COLO829 (cell line): ENCODE measurements around the gene TTLL9.

Experiments used
- DNase-seq: peaks from one replicate; pipeline ENCODE4 v3.0.0; 2012; ENCODE audit warnings: low spot score

Gene TTLL9

GRCh38 chr20:31836853-31837608, 33.4 kb upstream of the TTLL9 start:
- no peak for DNase-seq

- no peak for DNase-seq
These were observed 32.5 kb upstream of the TTLL9 start for GRCh38 chr20:31837896-31838397.

GRCh38 chr20:31838646-31839292, 31.7 kb upstream of the TTLL9 start:
- no peak for DNase-seq

- no peak for DNase-seq
These were observed 30.5 kb upstream of the TTLL9 start for GRCh38 chr20:31839782-31840487.

- DNase-seq: no peak
These were observed 29.3 kb upstream of the TTLL9 start for GRCh38 chr20:31840906-31841816.

DNA sequence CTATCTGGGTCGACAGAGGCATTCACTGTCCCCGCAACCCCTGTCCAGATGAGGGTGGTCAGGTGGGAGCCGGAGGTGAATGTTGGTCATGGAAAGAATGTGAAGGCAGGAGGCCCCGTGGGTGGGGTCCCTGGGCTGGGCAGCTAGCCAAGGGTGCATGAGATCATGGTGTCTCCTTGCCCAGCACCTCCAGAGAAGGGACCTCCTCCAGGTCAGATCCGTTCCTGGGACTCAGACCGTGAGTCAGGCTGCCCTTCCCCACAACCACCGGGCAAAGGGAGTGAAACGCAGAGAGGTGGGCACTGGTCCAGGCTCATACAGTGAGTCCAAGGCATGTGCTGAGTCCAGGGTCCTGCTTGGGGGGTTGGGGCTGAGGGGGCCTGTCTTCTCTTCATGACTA, 28.5 kb upstream of the TTLL9 start:
- DNase-seq: no peak

GRCh38 chr20:31842471-31843157, 27.8 kb upstream of the TTLL9 start:
- no peak for DNase-seq

- DNase-seq: no peak
These were observed 27.1 kb upstream of the TTLL9 start for GRCh38 chr20:31843288-31843687.

DNA sequence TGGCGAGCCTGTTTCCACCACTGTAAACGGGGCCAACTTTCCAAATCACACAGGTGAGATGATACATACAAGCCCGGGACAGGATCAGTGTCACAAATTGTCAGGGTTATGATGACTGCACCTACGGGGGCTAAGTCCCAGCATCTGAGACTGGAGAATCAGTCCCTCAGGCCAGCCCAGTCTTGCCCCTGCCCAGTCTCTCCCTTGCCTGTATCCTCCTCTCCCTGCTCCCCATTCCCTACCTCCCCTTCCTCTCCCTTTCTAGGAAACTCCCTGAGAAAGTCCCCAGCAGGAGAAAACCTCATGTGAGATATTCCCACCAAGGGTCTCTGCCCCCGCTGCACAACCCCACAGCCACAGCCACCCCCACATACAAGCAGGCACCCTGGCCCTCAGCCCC, 26.6 kb upstream of the TTLL9 start:
- no peak for DNase-seq

- DNase-seq: no peak
These were observed 25.6 kb upstream of the TTLL9 start for GRCh38 chr20:31844737-31845299.

DNA sequence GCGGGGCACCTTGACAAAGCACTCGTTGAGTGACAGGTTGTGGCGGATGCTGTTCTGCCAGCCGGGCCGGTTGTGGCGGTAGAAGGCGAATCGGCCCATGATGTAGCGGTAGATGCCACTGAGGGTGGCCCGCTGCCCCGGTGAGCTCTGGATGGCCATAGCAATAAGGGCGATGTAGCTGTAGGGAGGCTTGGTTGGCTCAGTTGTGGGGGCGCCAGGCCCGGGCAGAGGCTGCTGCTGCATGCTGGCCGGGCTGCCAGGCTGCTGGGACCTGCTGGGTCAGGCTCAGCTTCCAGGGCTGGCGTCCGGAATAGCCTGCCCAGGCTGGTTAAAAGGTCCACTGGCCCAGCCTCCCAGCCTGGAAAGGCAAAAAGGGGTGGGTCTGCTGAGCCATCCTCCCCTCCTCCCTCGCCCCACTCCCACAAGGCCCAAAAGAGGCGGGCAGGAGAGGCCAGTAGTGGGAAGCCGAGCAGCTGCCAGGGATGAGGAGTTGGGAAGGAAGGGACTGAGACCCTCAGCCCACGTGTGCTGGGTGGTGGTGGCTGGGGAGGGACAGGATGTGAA, 25.1 kb upstream of the TTLL9 start, which contains the start of gene FOXS1:
Gene FOXS1, minus strand, starts transcription at position 305 of the 564 bp plus-strand sequence. Its CDS starts 62 bp downstream, at position 243.
- DNase-seq: no peak

DNA sequence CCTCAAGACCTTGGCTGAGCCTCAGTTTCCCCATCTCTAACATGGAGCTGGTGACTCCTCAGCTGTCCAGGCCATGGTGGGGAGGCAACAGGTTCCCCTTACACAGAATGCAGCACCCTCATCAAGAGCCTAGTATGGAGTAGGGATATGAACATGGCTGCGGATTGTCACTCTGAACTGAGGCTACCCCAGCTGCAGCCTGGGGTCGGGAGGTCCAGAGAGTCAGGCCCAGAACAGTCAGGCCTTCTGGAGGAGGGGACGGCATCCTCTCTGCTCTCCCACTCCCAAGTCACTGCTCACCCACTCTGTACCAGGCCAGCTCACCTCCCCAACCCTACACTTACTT, 23.7 kb upstream of the TTLL9 start:
- no peak for DNase-seq

GRCh38 chr20:31848088-31848999, 22.1 kb upstream of the TTLL9 start:
- no peak for DNase-seq

DNA sequence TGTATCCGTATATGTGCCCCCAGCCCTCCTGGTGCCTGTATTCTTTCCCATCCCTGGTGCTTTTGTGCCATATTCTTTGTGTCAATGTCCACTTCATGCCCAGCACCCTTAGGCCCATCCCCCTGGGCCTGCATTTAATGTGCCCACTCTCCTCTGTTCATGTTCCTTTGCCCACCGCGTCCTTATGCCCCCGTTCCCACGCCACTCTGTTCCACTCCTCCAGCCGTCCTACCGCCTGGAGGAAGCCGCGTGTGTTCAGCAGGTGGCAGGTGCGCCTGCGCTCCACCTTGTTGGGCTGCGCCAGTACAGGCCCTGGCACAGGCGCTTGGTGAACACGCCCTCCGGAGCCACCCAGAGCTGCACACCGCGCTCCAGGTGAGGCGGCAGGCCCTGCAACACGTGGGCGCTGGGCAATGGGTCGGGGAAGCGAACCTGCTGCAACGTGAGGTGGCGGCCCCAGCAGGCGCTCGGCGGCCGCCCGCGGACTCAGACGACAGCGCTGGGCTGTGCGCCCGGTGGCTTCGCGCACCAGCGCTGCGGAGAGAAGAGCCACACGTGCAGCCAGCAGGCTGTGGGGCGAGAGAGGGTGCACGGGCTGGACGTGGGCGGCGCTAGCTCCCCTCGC, 21.0 kb upstream of the TTLL9 start:
- no peak for DNase-seq

DNA sequence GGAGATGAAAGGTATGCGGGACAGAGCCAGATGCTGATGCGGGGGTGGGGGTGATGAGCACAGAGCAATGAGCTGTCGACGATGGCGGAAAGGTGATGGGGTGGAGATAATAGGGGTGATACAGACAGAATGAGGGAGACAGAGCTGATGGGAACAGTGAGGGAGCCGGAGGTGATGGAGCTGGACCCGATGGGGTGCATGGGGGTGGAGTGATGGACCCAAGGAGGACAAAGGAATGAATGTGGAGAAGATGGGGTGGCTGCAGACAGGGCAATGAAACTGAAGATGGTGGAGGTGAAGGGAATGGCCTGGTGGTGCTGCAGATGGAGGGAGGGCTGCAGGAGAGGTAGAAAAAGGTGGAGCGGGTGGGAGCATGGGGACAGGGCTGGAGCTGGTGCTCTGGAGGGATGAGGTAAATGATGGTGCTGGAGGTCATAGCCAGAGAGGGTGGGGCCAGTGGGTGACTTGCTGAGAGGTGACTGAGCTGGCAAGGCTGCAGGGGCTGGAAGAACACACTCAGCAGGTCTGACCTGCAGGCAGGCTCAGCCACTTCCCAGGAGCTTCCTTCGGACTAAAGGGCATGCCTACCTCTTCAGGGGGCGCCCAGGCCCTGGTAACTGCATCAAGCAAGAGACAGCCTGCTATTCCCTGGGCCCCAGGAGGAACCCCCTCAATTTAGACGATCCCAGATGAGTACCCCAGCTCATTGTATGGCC, 19.0 kb upstream of the TTLL9 start:
- no peak for DNase-seq

DNA sequence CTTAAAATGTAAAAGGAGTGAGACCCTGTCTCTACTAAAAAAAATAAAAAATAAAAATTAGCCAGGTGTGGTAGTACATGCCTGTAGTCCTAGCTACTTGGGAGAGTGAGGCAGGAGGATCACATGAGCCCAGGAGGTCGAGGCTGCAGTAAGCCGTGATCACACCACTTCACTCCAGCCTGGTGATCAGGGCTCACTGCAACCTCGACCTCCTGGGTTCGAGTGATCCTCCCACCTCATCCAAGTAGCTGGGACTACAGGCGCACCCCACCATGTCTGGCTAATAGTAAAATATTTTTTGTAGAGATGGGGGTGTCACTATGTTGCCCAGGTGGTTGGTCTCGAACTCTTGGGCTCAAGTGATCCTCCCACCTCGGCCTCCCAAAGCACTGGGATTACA, 17.0 kb upstream of the TTLL9 start:
- no peak for DNase-seq

GRCh38 chr20:31856516-31856915, 13.9 kb upstream of the TTLL9 start:
- DNase-seq: no peak
